Neural progenitor cell (in vitro differentiated cells): ENCODE measurements around the gene B3GAT1.

Experiments
- CTCF ChIP-seq: fragments of 200-600 bp; sonication (generic); IDR thresholded peaks from 2 replicates; pipeline ENCODE4 v1.5.1; 2017; ENCODE audit warnings: antibody characterized with exemption, mild to moderate bottlenecking
- EZH2 ChIP-seq: fragments of 200-600 bp; sonication (generic); IDR thresholded peaks from 2 replicates; pipeline ENCODE4 v1.6.1; 2017; ENCODE audit warnings: antibody characterized with exemption, mild to moderate bottlenecking, moderate library complexity

DNA sequence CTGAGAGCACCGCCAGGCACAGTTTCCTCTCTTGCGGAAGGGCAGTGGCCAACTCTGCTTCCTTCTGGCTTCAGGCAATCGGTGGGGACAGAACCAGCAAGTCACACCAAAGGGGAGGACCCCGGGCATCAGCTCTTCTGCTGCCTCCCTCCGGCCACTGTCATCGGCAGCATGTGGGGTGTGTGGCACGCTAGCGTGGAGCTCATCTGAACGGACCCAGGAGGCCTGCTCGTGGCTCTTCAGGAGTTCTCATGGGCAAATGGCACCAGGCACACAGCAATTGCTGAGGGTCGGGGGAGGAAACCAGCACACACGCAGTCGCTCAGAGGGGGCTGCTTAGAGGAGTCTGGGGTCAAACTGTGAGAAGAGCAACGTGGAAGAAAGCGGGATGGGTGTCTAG lies 26.9 kb downstream of the B3GAT1 start:
- TF ChIP-seq CTCF (no peak), EZH2 (no peak)
